ENCODE results near the gene EYS. TPM values are rescaled to one million over a fixed set of nuclear protein-coding genes. Genes with fewer than 3 reads are reported as not detected.

Gene EYS
- total RNA-seq, 1 experiment from 2014 or later: not detected

GRCh38 chr6:64012351-64013001 lies 1694.5 kb downstream of the EYS start:
- no peaks in the 10 kb centered on the region for H4K20me1 ChIP-seq (ENCODE audit: insufficient read depth)
- no peaks in the 10 kb centered on the region for H3K36me3 ChIP-seq (ENCODE audit: control insufficient read depth in 1 of 2, insufficient read depth in 2 of 2, low read length in 2 of 2)
- DNase-seq (ENCODE audit: low read depth, low spot score): no peak
- H3K9ac ChIP-seq (ENCODE audit: low read length): no peak overlapping the region
- BruUV-seq (replicated peaks): no TSS peak
- H2AFZ ChIP-seq (ENCODE audit: low read depth, low read length, poor library complexity, severe bottlenecking): no peak overlapping the region
- intact Hi-C loops (cut with micrococcal nuclease): loop anchor here (2.0 kb wide), 1 partner anchor 318 kb away; no protein-coding TSS in a partner anchor
- RAD21 ChIA-PET (ENCODE audit: low non-redundant PET in 1 of 2, low total read pairs in 2 of 2, uncharacterized antibody in 2 of 2, unreplicated experiment in 2 of 2): no interaction called here
- no peaks in the 10 kb centered on the region for H3K79me2 ChIP-seq (ENCODE audit: insufficient read depth, low read length)
- POLR2A ChIA-PET: no interaction called here
- H3K9me3 ChIP-seq (ENCODE audit: control insufficient read depth in 1 of 2, insufficient read depth in 1 of 2, low read depth in 1 of 2, low read length in 2 of 2): peaks cover 0 to 4% of the 10 kb centered on the region in 2 experiments; a peak in 1 of 4 replicates
- CTCF ChIA-PET: interaction anchor here (2.2 kb wide), 1 partner anchor 318 kb away, joined by 19 read pairs; no protein-coding TSS in a partner anchor
- H3K27me3 ChIP-seq (ENCODE audit: insufficient read depth, low read length): no peaks in the 10 kb centered on the region
- no peaks in the 10 kb centered on the region for H3K9me2 ChIP-seq (ENCODE audit: insufficient read depth)
- no peaks in the 10 kb centered on the region for H3K4me1 ChIP-seq (ENCODE audit: control insufficient read depth in 1 of 2, insufficient read depth in 2 of 2, low read length in 2 of 2)
- no peak overlapping the region for H3K27ac ChIP-seq (ENCODE audit: low read depth, low read length)
- peak in 2 of 3 experiments; percentile 30 to 36; a peak in 2 of 6 replicates for TF ChIP-seq CTCF (IDR thresholded peaks at IDR 0.05 in 2 of 3, conservative IDR thresholded peaks at IDR 0.05 in 1 of 3; ENCODE audit: borderline replicate concordance in 1 of 3, insufficient read depth in 1 of 3, low read depth in 2 of 3, low read length in 2 of 3)
- no peak for TF ChIP-seq EGR1 (IDR thresholded peaks at IDR 0.05; ENCODE audit: low read depth)
- TF ChIP-seq ATF3 (IDR thresholded peaks at IDR 0.05): no peak
- TF ChIP-seq FOSL1 (IDR thresholded peaks at IDR 0.05; ENCODE audit: low read depth): no peak
- TF ChIP-seq SRF (IDR thresholded peaks at IDR 0.05; ENCODE audit: low read depth): no peak
- no peak for TF ChIP-seq ELF1 (IDR thresholded peaks at IDR 0.05; ENCODE audit: borderline replicate concordance, low read depth)
- TF ChIP-seq CEBPB (IDR thresholded peaks at IDR 0.05; ENCODE audit: low read depth): no peak
- no peak for TF ChIP-seq POLR2AphosphoS5 (IDR thresholded peaks at IDR 0.05; ENCODE audit: low read depth, low read length)
- TF ChIP-seq SP1 (IDR thresholded peaks at IDR 0.05; ENCODE audit: low read depth): no peak
- no peak for TF ChIP-seq EZH2phosphoT487 (IDR thresholded peaks at IDR 0.05; ENCODE audit: borderline replicate concordance)
- TF ChIP-seq RAD21 (IDR thresholded peaks at IDR 0.05; ENCODE audit: low read depth): peak; percentile 27; the same call in 1 of the 2 replicates
- TF ChIP-seq REST (IDR thresholded peaks at IDR 0.05; ENCODE audit: low read depth): no peak
- TF ChIP-seq TCF7L2 (IDR thresholded peaks at IDR 0.05; ENCODE audit: borderline replicate concordance, extremely low read depth, insufficient read depth, insufficient read length): no peak
- no peak for ATAC-seq
- H3K4me3 ChIP-seq (replicated peaks in 1 of 2; ENCODE audit: low read depth in 1 of 2, low read length in 2 of 2): no peak overlapping the region
- no peak overlapping the region for H3K4me2 ChIP-seq (ENCODE audit: low read length)
